SJSA1 (cell line): ENCODE results near the gene NLGN3. TPM values are rescaled to one million over a fixed set of nuclear protein-coding genes. Genes with fewer than 3 reads are reported as not detected.

ENCODE experiments used
- DNase-seq, 2 experiments: peaks; one replicate each; pipeline ENCODE4 v3.0.0-alpha.2; 2015 to 2020; ENCODE audit warnings: low spot score in 2 of 2, low read depth in 1 of 2
- H3K27ac ChIP-seq: fragments of 250-450 bp; sonication (Bioruptor Pico); 2 replicates; pipeline ENCODE4 v1.5.1; 2020; ENCODE audit warnings: mild to moderate bottlenecking, moderate library complexity
- H3K27me3 ChIP-seq: fragments of 250-450 bp; sonication (Bioruptor Pico); replicated peaks from 2 replicates; pipeline ENCODE4 v1.5.1; 2020; ENCODE audit warnings: mild to moderate bottlenecking, moderate library complexity
- H3K36me3 ChIP-seq: fragments of 250-450 bp; sonication (Bioruptor Pico); 2 replicates; pipeline ENCODE4 v1.5.1; 2020; ENCODE audit warnings: mild to moderate bottlenecking
- H3K4me1 ChIP-seq: fragments of 250-450 bp; sonication (Bioruptor Pico); replicated peaks from 2 replicates; pipeline ENCODE4 v1.6.1; 2021; ENCODE audit warnings: mild to moderate bottlenecking
- H3K4me3 ChIP-seq: fragments of 250-450 bp; sonication (Bioruptor Pico); 2 replicates; pipeline ENCODE4 v1.5.1; 2020; ENCODE audit warnings: mild to moderate bottlenecking
- H3K9me3 ChIP-seq: fragments of 250-450 bp; sonication (Bioruptor Pico); replicated peaks from 2 replicates; pipeline ENCODE4 v1.5.1; 2020; ENCODE audit warnings: mild to moderate bottlenecking
- total RNA-seq: library from RNA; depleted of rRNA; stranded (reverse); fragments of >200 nt; shearing (Covaris generic); gene quantifications from 2 replicates; pipeline ENCODE4 v1.2.3, GENCODE V29; 2014

Gene NLGN3
- total RNA-seq, 1 experiment from 2014 or later: not detected

GRCh38 chrX:71184803-71185495 lies 40.3 kb downstream of the NLGN3 start:
- H3K4me1 ChIP-seq: no peaks in the 10 kb centered on the region
- no peaks in the 10 kb centered on the region for H3K27me3 ChIP-seq
- no peak overlapping the region for H3K4me3 ChIP-seq
- DNase-seq: no peak
- H3K36me3 ChIP-seq: no peaks in the 10 kb centered on the region
- no peak overlapping the region for H3K27ac ChIP-seq
- no peaks in the 10 kb centered on the region for H3K9me3 ChIP-seq

DNA sequence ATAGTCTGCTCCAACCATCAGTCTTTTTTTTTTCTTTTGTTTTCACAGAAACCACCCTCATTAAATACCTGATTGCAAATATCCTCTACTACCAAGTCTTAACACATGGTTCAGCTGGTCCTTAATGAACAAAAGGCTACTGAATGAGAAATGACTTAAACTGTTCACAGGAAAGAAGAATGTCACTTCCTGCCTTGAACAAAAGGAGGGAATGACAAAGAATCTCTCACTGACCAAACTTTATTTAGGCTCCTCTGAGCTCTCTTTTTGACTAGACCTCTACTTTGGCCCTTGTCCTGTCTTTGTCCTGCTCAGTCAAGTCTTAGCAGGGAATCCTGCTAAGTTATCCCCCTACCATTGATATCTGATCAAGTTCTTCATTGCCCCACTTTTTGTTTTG lies 46.6 kb downstream of the NLGN3 start:
- Histone ChIP-seq H3K4me3 (no peak overlapping the region), H3K36me3 (no peaks in the 10 kb centered on the region), H3K9me3 (no peaks in the 10 kb centered on the region), H3K27me3 (no peaks in the 10 kb centered on the region), H3K4me1 (no peaks in the 10 kb centered on the region), H3K27ac (no peak overlapping the region)
- no peak for DNase-seq

- Histone ChIP-seq H3K36me3 (no peaks in the 10 kb centered on the region), H3K27me3 (no peaks in the 10 kb centered on the region), H3K4me1 (no peaks in the 10 kb centered on the region), H3K4me3 (no peak overlapping the region), H3K27ac (no peak overlapping the region), H3K9me3 (no peaks in the 10 kb centered on the region)
- DNase-seq: no peak
Observed at GRCh38 chrX:71195964-71196649, 51.5 kb downstream of the NLGN3 start.

DNA sequence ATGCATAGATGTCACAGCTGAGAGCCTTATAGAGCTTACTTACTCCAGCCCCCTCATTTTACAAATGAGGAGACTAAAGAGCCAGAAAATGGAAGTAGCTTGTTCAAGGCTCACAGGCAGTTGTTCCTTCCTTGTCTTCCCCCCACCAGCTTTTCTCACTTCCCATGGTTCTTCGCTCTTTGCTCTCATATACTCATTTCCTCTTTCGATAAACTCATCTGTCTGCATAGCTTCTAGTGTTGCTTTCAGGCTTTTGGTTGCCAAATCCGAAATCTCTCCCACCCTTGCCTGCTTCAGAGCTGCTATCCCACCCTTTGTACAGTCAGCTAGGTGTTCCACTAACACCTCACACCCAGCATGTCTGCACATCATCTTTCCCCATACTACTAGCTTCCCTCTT lies 53.4 kb downstream of the NLGN3 start:
- Histone ChIP-seq H3K27ac (no peak overlapping the region), H3K36me3 (no peaks in the 10 kb centered on the region), H3K4me3 (no peak overlapping the region), H3K9me3 (no peaks in the 10 kb centered on the region), H3K27me3 (no peaks in the 10 kb centered on the region), H3K4me1 (no peaks in the 10 kb centered on the region)
- no peak for DNase-seq

DNA sequence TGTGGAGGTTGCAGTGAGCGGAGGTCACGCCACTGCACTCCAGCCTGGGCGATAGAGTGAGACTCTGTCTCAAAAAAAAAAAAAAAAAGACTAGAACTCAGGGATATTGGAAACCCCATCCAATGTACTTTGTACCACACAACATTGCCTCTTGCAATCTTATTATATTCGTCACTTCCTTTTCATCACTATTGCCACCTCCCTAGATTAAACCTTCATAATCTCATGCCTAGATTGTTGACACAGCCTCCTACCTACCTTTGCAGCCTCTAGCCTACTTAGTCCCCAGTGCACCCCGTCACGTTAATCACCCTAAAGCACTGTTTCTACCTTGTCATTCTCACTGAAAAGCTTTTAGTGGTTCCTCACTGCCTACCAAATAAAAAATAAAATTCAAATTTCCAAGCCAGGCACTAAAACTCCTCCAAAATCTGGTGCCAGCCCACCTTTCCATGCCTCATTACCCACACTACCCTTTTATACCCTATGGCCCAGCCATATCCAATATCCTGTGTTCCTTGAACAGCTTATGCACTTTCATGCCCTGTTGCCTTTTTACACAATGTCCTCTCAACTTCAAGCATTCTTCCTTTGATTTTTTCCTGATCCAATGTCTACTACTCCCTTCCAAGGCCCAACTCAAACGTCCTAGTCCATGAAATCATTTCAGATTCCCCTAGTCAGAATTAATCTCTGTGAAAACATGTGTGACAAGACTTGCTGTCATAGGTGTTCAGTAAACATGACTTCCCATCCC lies 54.8 kb downstream of the NLGN3 start:
- no peaks in the 10 kb centered on the region for H3K9me3 ChIP-seq
- no peaks in the 10 kb centered on the region for H3K4me1 ChIP-seq
- H3K4me3 ChIP-seq: no peak overlapping the region
- no peak overlapping the region for H3K27ac ChIP-seq
- DNase-seq: no peak
- H3K27me3 ChIP-seq: no peaks in the 10 kb centered on the region
- no peaks in the 10 kb centered on the region for H3K36me3 ChIP-seq

DNA sequence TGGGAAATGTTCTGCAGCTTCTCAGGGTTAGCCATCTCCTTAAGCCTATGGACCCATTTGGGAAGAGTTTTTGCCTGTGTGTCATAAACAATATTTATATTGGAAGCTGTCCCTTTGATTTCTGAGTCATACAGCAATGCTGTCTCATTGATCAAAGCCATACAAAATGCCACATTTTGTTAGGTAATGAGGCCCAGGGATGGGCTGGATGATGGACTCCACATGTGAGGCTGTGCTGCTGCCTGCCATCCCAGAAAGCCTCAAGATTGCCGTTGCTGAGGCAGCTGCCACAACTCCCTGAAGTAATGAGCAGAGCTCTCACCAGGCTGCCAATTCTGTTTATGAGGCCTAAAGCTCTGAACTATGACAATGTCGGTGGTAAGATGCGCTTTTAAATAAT lies 66.2 kb downstream of the NLGN3 start:
- Histone ChIP-seq H3K9me3 (no peaks in the 10 kb centered on the region), H3K27me3 (no peaks in the 10 kb centered on the region), H3K36me3 (no peaks in the 10 kb centered on the region), H3K4me1 (no peaks in the 10 kb centered on the region), H3K27ac (no peak overlapping the region), H3K4me3 (no peak overlapping the region)
- DNase-seq: no peak

DNA sequence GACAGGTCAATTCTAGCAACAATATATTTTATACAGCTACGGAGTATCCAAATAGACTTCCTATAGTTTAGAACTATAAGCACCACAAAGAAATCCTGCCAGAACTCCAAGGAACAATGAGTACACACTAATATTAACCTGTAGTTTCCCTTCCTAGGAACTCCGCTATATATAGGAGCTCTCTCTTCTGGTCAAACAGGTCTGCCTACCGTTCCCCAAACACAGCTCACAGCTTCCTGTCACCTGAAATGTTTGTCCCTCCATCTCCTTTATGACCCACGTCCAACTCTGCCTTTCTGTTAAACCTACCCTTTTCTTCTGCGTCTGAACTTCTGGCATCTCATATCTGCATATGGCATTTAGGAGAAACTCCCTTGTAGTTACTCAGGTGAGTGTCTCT lies 67.9 kb downstream of the NLGN3 start:
- Histone ChIP-seq H3K9me3 (no peaks in the 10 kb centered on the region), H3K4me1 (no peaks in the 10 kb centered on the region), H3K36me3 (no peaks in the 10 kb centered on the region), H3K27me3 (no peaks in the 10 kb centered on the region), H3K4me3 (no peak overlapping the region), H3K27ac (no peak overlapping the region)
- no peak for DNase-seq

- no peak overlapping the region for H3K4me3 ChIP-seq
- no peaks in the 10 kb centered on the region for H3K27me3 ChIP-seq
- no peaks in the 10 kb centered on the region for H3K4me1 ChIP-seq
- peak in 1 of 2 experiments; percentile 1 for DNase-seq
- no peaks in the 10 kb centered on the region for H3K36me3 ChIP-seq
- no peak overlapping the region for H3K27ac ChIP-seq
- H3K9me3 ChIP-seq: no peaks in the 10 kb centered on the region
Observed at GRCh38 chrX:71214152-71214551, 69.5 kb downstream of the NLGN3 start.

- no peak overlapping the region for H3K27ac ChIP-seq
- H3K4me3 ChIP-seq: no peak overlapping the region
- peak in 1 of 2 experiments; percentile 11 for DNase-seq
- H3K4me1 ChIP-seq: no peaks in the 10 kb centered on the region
- no peaks in the 10 kb centered on the region for H3K9me3 ChIP-seq
- no peaks in the 10 kb centered on the region for H3K36me3 ChIP-seq
- H3K27me3 ChIP-seq: no peaks in the 10 kb centered on the region
Observed at GRCh38 chrX:71214604-71215337, 70.1 kb downstream of the NLGN3 start.

GRCh38 chrX:71215338-71215912 lies 70.8 kb downstream of the NLGN3 start:
- Histone ChIP-seq H3K9me3 (no peaks in the 10 kb centered on the region), H3K27me3 (no peaks in the 10 kb centered on the region), H3K36me3 (no peaks in the 10 kb centered on the region), H3K27ac (no peak overlapping the region), H3K4me3 (no peak overlapping the region), H3K4me1 (no peaks in the 10 kb centered on the region)
- peak in 1 of 2 experiments; percentile 10 for DNase-seq

DNA sequence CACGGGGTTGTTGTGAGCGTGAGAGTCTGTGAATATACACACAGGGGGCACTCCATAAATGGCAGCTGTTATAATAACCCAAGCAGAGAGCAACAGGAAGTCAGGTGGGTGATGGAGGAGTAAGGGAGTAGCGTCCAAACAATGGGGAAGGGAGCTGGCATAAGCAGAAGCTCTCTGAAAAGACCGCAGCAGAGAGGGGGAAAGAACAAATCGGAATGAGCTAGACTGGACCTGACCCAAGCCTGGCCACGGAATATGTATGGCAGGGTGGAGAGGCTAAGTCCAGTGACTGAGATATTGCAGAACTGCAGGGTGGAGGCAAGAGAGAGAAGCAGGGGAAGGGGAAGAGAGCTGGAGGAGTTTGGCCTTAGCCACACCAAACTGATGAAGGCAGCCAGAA lies 71.8 kb downstream of the NLGN3 start:
- DNase-seq: no peak
- Histone ChIP-seq H3K4me3 (no peak overlapping the region), H3K9me3 (no peaks in the 10 kb centered on the region), H3K36me3 (no peaks in the 10 kb centered on the region), H3K27me3 (no peaks in the 10 kb centered on the region), H3K27ac (no peak overlapping the region), H3K4me1 (no peaks in the 10 kb centered on the region)

DNA sequence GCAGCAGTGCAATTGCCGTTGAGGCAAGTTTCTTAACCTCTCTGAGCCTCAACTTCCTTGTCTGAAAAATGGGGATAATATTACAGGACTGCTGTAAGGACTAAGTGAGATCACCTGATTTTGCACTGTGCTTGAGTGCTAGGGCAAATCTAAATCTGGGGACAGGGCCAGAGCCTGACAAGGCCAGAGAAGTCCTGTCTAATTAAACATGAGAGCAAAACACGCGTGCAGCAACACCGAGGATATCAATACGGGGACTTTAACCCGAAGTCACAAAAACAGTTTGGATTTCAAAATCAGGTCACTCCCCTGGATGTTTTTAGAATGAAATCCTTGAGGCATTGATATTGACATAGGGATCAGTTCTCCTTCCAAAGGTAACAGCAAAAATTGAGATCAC lies 72.7 kb downstream of the NLGN3 start:
- no peaks in the 10 kb centered on the region for H3K9me3 ChIP-seq
- no peaks in the 10 kb centered on the region for H3K36me3 ChIP-seq
- no peak overlapping the region for H3K4me3 ChIP-seq
- no peak for DNase-seq
- H3K27ac ChIP-seq: no peak overlapping the region
- no peaks in the 10 kb centered on the region for H3K27me3 ChIP-seq
- H3K4me1 ChIP-seq: no peaks in the 10 kb centered on the region
